ENCODE data around the gene ATP2B1.

Gene ATP2B1

GRCh38 chr12:89574736-89575208, 133.9 kb downstream of the ATP2B1 start:
- no peak for DNase-seq

GRCh38 chr12:89573051-89573810, 135.4 kb downstream of the ATP2B1 start:
- no peak for DNase-seq

- DNase-seq: no peak
Measured at GRCh38 chr12:89571491-89572195, 137.0 kb downstream of the ATP2B1 start.

GRCh38 chr12:89568484-89568883, 140.2 kb downstream of the ATP2B1 start:
- DNase-seq: no peak

GRCh38 chr12:89567691-89568239, 140.9 kb downstream of the ATP2B1 start:
- DNase-seq: no peak

GRCh38 chr12:89566615-89567014, 142.0 kb downstream of the ATP2B1 start:
- DNase-seq: no peak

GRCh38 chr12:89565002-89565401, 143.6 kb downstream of the ATP2B1 start:
- DNase-seq: no peak

- DNase-seq: no peak
Measured at GRCh38 chr12:89559753-89560152, 148.9 kb downstream of the ATP2B1 start.

GRCh38 chr12:89556976-89557375, 151.7 kb downstream of the ATP2B1 start:
- DNase-seq: no peak

GRCh38 chr12:89552376-89552775, 156.3 kb downstream of the ATP2B1 start:
- no peak for DNase-seq

- DNase-seq: no peak
Measured at GRCh38 chr12:89551747-89552146, 156.9 kb downstream of the ATP2B1 start.

- no peak for DNase-seq
Measured at GRCh38 chr12:89547101-89547500, 161.5 kb downstream of the ATP2B1 start.

GRCh38 chr12:89546151-89546550, 162.5 kb downstream of the ATP2B1 start:
- no peak for DNase-seq

- no peak for DNase-seq
Measured at GRCh38 chr12:89544681-89545184, 163.9 kb downstream of the ATP2B1 start.

GRCh38 chr12:89544022-89544421, 164.6 kb downstream of the ATP2B1 start:
- DNase-seq: no peak

GRCh38 chr12:89542912-89543592, 165.6 kb downstream of the ATP2B1 start:
- peak; percentile 67 for DNase-seq

GRCh38 chr12:89542236-89542635, 166.4 kb downstream of the ATP2B1 start:
- no peak for DNase-seq

- no peak for DNase-seq
Measured at GRCh38 chr12:89540586-89540985, 168.1 kb downstream of the ATP2B1 start.

GRCh38 chr12:89539426-89540223, 169.0 kb downstream of the ATP2B1 start:
- no peak for DNase-seq

GRCh38 chr12:89538897-89539296, 169.7 kb downstream of the ATP2B1 start:
- no peak for DNase-seq

Measured in stimulated activated CD4-positive, alpha-beta T cell treated with anti-CD3 and anti-CD28 coated beads, Interleukin-15, amount 100 ng/mL, for 24 hours (primary cell).